GM18868 (cell line): ENCODE data around the gene PCGF3.
"Not testable (repeated sequence)": the region's sequence is repeated elsewhere in the genome, so short reads cannot be mapped to it uniquely, and the experiment has no call there.

Experiments used
- ATAC-seq: cut with Tn5 transposase; IDR thresholded peaks from one replicate; pipeline ENCODE4 v1.9.1; 2021; ENCODE audit warnings: mild to moderate bottlenecking, moderate library complexity; ENCODE audit not compliant: unreplicated experiment

Gene PCGF3

DNA sequence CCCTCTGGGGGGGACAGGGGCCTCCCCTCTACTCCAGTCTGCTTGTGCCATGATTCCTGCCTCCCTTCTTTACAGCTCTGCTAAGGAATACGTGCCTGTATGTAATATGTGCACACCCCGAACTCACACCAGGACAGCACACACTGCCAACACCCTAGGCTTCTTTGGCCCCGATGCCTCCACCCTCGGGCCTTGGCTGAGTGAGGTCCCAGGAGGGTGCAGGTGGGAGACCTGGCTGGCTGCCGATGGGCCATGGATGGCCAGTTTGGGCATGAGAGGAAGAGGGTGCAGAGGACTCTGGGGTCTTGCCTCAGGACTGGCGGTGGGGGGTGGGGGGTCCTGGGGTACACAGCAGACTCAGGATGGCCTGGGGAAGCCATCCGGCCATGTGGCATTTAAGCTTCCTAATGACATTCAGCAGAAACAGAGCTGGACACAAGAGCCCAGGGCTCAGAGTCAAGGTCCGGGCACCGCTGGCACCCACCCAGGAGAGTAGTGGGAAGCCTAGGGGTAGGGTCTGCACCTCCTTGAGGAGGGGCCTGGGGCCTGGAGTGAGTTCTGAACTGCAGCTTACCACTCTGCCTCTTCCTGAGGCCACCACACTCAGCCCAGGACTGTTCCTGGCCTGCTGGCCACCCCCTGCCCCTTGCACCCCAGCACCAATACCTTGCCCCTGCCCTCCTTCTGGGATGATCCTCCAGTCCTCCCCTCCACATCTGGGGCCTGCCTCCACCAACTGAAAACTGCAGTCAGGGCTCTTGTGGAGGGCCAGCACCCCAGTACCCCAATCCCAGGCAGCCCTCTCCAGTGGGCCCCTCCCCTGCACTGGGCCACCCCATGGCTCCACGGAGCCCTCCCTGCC lies 2.1 kb upstream of the PCGF3 start:
- no peak for ATAC-seq

GRCh38 chr4:704198-704891 lies 1.3 kb upstream of the PCGF3 start:
- no peak for ATAC-seq

DNA sequence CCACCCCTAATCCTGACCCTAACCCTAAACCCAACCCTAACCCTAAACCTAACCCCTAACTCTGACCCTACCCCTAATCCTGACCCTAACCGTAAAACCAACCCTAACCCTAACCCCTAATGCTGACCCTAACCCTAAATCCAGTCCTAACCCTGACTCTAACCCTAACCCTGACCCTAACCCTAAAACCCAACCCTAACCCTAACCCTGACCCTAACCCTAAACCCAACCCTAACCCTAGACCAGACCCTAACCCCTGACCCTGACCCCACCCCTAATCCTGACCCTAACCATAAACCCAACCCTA lies 708 bp upstream of the PCGF3 start:
- ATAC-seq: no peak

GRCh38 chr4:706083-706633 lies 526 bp downstream of the PCGF3 start:
- ATAC-seq: not testable (repeated sequence)

GRCh38 chr4:706834-707598 lies 1.4 kb downstream of the PCGF3 start:
- no peak for ATAC-seq

DNA sequence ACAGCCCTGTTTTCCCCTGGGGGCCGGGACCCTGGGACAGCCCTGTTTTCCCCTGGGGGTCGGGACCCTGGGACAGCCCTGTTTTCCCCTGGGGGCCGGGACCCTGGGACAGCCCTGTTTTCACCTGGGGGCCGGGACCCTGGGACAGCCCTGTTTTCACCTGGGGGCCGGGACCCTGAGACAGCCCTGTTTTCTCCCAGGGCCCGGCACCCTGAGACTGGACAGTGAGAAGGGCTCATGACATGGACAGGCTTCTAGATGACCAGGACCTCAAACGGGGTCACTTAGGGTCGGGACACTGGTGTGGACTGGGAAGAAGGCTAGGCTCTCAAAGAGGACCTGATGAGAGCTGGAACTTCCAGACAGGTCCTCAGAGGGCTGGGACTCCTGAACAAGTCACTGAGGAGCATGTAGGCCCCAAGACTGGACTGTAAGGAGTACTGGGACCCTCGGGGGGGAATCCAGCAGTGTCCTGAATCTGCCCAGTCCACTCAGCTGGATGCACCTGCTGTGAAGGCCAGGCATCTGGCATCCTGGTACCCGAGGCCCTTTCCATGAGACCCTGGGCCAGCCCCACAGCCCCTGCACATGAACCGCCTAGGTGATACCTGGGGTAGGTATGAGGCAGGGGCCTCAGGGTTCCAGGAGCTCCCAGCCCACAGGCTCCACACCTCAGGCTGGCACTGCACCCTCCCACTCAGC lies 2.4 kb downstream of the PCGF3 start:
- no peak for ATAC-seq

- ATAC-seq: no peak
Measured at GRCh38 chr4:708631-708933, 3.0 kb downstream of the PCGF3 start.

DNA sequence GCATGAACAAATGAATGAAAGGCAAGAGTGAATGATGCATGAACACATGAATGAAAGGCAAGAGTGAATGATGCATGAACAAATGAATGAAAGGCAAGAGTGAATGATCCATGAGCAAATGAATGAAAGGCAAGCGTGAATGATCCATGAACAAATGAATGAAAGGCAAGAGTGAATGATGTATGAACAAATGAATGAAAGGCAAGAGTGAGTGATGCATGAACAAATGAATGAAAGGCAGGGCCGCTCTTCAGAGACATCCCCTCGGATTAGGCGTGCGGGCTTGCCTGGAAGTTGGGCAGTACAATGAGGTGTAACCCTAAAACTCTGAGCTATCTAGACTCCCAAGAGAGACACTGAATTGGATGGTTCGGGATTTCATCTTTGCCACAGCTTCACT lies 3.7 kb downstream of the PCGF3 start:
- ATAC-seq: no peak

DNA sequence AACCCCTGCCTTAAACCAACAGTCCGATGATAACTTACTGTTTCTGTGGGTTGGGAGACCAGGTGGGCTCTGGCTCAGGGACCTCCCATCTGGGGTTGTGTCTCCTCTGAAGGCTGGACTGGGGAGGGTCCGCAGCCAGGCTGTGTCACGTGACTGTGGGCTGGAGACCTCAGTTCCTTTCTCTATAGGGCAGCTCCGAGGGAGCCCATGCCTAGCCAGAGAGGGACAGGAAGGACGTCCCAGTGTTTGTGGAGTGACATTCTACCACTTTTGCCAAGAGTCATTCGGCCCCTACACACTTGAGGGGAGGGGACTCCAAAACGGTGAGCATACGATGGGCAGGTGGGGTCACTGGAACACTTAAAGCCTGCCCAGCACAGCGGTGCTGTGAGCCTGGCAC lies 4.5 kb downstream of the PCGF3 start:
- ATAC-seq: no peak

- ATAC-seq: no peak
Measured at GRCh38 chr4:710916-711315, 5.3 kb downstream of the PCGF3 start.

- ATAC-seq: no peak
Measured at GRCh38 chr4:712093-712492, 6.5 kb downstream of the PCGF3 start.

DNA sequence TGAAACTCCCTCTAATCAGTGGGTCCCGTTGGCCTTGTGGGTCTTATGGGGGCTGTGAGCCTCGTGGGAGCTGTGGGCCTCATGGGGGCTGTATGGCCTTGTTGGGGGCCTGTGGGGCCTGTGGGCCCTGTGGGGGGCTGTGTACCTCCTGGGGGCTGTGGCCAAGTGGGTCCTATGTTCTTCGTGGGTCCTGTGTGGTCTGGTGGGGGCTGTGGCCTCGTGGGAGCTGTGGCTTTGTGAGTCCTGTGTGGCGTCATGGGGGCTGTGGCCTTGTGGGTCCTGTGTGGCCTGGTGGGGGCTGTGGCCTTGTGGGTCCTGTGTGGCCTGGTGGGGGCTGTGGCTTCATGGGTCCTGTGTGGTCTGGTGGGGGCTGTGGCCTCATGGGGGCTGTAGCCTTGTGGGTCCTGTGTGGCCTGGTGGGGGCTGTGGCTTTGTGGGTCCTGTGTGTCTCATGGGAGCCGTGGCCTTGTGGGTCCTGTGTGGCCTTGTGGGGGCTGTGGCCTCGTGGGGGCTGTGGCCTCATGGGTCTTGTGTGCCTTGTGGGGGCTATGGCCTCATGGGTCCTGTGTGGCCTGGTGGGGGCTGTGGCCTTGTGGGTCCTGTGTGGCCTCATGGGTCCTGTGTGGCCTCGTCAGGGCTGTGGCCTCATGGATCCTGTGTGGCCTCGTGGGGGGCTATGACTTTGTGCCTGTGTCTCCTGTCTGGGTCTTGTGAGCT lies 7.4 kb downstream of the PCGF3 start:
- no peak for ATAC-seq

GRCh38 chr4:714087-714486 lies 8.5 kb downstream of the PCGF3 start:
- ATAC-seq: no peak

DNA sequence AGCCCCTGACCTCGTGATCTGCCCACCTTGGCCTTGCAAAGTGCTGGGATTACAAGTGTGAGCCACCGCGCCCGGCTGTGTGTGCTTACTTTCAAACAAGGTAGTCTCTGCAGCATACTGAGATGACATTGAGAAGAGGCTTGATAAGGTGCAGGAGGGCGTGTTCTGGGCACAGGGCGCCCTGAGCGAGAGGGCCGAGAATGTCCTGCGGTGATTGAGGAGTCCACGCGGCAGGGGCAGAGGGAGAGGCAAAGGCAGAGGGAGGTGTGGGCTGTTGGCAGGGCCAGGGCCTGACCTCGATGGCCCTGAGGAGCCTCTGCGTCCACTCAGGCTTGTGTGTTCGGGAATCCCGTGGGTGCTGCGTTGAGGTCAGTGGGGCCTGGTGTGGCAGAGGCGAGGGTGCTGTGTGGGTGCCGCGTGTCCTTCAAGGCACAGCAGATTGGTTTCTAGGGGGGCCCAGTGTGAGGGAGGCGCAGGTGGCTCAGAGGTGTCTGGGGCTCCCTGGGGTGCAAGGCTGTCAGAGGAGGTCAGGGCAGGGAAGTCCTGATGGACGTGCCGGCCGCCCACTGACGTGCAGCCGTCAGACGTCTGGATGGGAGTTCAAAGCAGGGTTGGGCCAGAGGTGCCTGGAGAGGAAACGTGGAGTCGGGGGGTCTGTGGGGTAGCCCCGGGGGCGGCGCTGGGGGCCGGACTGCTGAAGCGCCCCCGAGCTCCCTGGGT lies 12.1 kb downstream of the PCGF3 start:
- no peak for ATAC-seq

- ATAC-seq: no peak
Measured at GRCh38 chr4:718460-718859, 12.8 kb downstream of the PCGF3 start.

- no peak for ATAC-seq
Measured at GRCh38 chr4:720111-720860, 14.7 kb downstream of the PCGF3 start.

DNA sequence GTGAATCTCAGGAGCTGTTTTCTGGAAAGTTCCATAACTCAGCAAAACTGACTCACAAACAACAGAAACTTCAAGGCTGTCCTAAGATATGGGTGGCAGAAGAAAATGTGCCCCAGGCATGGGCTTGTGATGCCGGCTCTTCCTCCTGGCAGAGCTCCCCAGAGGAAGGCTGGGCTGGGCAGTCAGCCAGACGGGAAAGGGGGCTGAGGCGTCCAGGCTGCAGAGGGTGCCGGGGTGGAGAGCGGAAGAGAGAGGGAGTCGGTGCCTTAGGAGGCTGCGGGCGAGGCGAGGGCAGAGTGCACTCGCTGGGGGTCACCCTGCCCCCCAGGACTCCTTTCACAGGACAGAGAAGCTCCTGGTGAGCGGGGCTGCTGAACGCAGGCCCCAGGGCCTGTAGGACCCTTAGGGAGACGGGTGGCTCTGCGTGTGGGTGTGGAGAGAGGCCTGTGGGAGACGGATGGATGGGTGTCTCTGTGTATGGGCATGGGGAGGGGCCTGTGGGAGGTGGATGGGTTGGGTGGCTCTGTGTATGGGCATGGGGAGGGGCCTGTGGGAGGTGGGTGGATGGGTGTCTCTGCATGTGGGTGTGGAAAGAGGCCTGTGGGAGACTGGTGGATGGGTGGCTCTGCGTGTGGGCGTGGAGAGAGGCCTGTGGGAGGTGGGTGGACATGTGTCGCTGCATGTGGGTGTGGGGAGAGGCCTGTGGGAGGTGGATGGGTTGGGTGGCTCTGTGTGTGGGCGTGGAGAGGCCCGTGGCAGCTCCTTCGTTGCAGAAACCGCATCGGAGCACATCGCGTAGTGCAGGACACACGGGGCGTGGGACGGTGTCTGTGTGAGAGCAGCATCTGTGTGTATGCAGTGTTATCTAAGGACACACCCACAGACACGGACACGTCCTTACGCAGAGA lies 15.9 kb downstream of the PCGF3 start:
- no peak for ATAC-seq

- no peak for ATAC-seq
Measured at GRCh38 chr4:722169-722725, 16.6 kb downstream of the PCGF3 start.
